Heart right ventricle (tissue), 16 donors: ENCODE results near the gene PAFAH2. TPM values are rescaled to one million over a fixed set of nuclear protein-coding genes. Genes with fewer than 3 reads are reported as not detected.

Source experiments
- ATAC-seq, 8 donors: fragments of 200-7000 bp; cut with Tn5 transposase; one replicate each; pipeline ENCODE4 v1.9.1; 2020; ENCODE audit warnings: mild to moderate bottlenecking in 8 of 8, moderate library complexity in 8 of 8, moderate number of reproducible peaks in 1 of 8
- DNase-seq, 2 donors: peaks; one replicate each; pipeline ENCODE4 v3.0.0-alpha.2; 2020
- H3K27ac ChIP-seq, 10 donors: fragments of 200-600 bp; sonication (generic) in 2 of 10; one replicate each; pipeline versions ENCODE4 v1.5.0 to v1.8.0; 2020 to 2022; ENCODE audit warnings: mild to moderate bottlenecking in 3 of 10
- H3K27me3 ChIP-seq, 7 donors: fragments of 200-600 bp; one replicate each; pipeline ENCODE4 v1.8.0; 2021 to 2022; ENCODE audit warnings: mild to moderate bottlenecking in 2 of 7
- H3K36me3 ChIP-seq, 9 donors: fragments of 200-600 bp; sonication (generic) in 1 of 9; one replicate each; pipeline versions ENCODE4 v1.5.0 to v1.8.0; 2020 to 2022; ENCODE audit warnings: mild to moderate bottlenecking in 2 of 9
- H3K4me1 ChIP-seq, 9 donors: fragments of 200-600 bp; sonication (generic) in 1 of 9; one replicate each; pipeline versions ENCODE4 v1.5.0 to v1.8.0; 2020 to 2022; ENCODE audit warnings: mild to moderate bottlenecking in 4 of 9
- H3K4me3 ChIP-seq, 10 donors: fragments of 200-600 bp; sonication (generic) in 2 of 10; one replicate each; pipeline versions ENCODE4 v1.5.0 to v1.8.0; 2020 to 2022; ENCODE audit warnings: mild to moderate bottlenecking in 7 of 10, moderate library complexity in 2 of 10
- H3K9me3 ChIP-seq, 11 donors: fragments of 200-600 bp in 10 of 11; sonication (generic) in 2 of 11; one replicate each; pipeline versions ENCODE4 v1.5.0 to v1.8.0; 2013 to 2022; ENCODE audit warnings: mild to moderate bottlenecking in 2 of 11, control low read depth in 1 of 11, moderate library complexity in 1 of 11
- WGBS, 2 donors: extraction: QIAGEN DNeasy Blood & Tissue Kit; methylation state at CpG; one replicate each; pipeline ENCODE4 v1.1.7; 2013; ENCODE audit warnings: inconsistent platforms in 1 of 2; 5-methylcytosine and 5-hydroxymethylcytosine counted together
- intact Hi-C, 10 donors: fragments of 100-400 bp; cut with DNase I; formaldehyde crosslinking; loops; one replicate each; pipeline versions ENCODE4 v1.11.1 to v1.14.2; 2022
- polyA plus RNA-seq, 2 donors: library from polyadenylated mRNA; stranded (reverse); fragments of 200-250 nt; gene quantifications; one replicate each; pipeline ENCODE4 v1.2.3, GENCODE V29; 2013
- total RNA-seq, 10 donors: library from RNA; stranded (reverse); fragmentation: NEBNext Ultra II Directional in 3 of 10; extraction: Animal tissue kit (Norgen Biotek cat#: 25700) in 3 of 10; gene quantifications; one replicate each; pipeline versions ENCODE4 v1.2.1 to v1.2.4, GENCODE V29; 2021 to 2023
- TF ChIP-seq, protein P1 (sequence below), 9 donors: fragments of 200-600 bp; sonication (generic) in 2 of 9; IDR thresholded peaks; one replicate each; pipeline versions ENCODE4 v1.5.0 to v1.8.0; 2021 to 2022; ENCODE audit warnings: antibody characterized with exemption in 9 of 9, mild to moderate bottlenecking in 5 of 9, moderate library complexity in 1 of 9
- donor health status: Arrhythmogenic right ventricular cardiomyopathy.
- donor health status: ischemic (EF 13 %, LVEDD 7.1; RV severe dilation, severe dysfunction).
- donor health status: healthy with polysubstance abuse.
- donor health status: DM: no; HTN: yes; CAD: no.
- donor health status: DM: no; HTN: no; CAD: no.
- donor health status: ischemic (EF 25% LVEDD 6.9; RV normal size, moderate dysfunction).
- donor health status: ischemic (EF 25% LVEDD 5.7; RV mildly dilated, moderate dysfunction).
- donor health status: healthy.
- donor health status: DM: yes; HTN: yes; CAD: no.
- donor health status: Ischemic cardiomyopathy.
- donor health status: ischemic (EF 35%, LVEDD 5.7; RV mildly dilated, moderate dysfunction).
- donor health status: nonischemic (EF 11% LVEDD 7.7; RV severe dilation, severe dysfunction).
- donor health status: DM: yes; HTN: yes; CAD: no.
- donor health status: PGD.
- donor health status: ischemic (EF 29% LVEDD 5.4; RV normal size, mild dysfunction).
- donor health status: nonischemic (EF 23%, LVEDD 6.1; RV moderate dilation, normal function).

PAFAH2 gene
- total and polyA plus RNA-seq, 12 donors = 3.4 to 19.3 (median 10.5) TPM

DNA sequence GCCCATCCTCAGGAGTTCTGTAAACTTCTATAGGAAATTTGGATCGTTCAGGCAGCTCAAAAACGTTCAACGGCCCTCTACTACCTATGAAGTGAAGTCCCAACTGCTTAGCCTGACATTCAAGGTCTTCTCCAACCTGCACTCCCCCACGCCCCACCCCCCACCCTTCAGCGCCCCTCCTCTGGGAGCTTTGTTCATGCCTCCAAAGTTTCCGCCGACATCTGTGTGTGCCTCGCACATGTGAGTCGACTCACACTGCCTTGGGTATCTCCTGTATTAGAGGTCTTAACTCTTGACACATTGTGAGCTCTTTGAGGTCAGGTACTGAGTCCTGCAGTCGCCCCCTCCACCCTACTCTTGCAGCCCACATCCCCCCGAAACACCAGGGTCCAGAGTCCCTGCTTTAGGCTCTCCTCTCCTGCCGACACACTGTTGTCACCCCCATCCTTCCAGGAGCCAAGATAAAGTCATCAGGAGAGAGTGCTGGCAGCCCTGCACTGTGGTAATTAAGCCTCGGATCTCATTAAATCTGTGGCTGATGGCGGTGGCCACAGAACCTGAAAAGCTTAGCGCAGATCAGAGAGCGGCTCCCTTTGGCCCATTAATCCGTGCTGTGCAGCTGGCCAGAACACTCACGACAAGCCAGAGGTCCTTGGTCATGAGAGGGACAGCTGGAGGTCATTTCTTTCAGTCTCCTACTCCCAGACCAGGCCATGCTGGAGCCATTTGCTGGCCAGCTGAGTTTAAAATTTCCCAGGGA, 1.4 kb upstream of the PAFAH2 start:
- no peaks in the 10 kb centered on the region for H3K9me3 ChIP-seq
- H3K27ac ChIP-seq = no peak overlapping the region
- DNase-seq = no peak
- WGBS, 2 donors = 76 to 80% methylated on average over 18 of the region's 18 CpGs
- H3K36me3 ChIP-seq = no peaks in the 10 kb centered on the region
- no peaks in the 10 kb centered on the region for H3K27me3 ChIP-seq
- intact Hi-C loops = loop anchor here in 7 of 10 donors (2.0 to 5.0 kb wide), 5 partner anchors 94 to 178 kb away; no protein-coding TSS in a partner anchor
- no peak overlapping the region for H3K4me3 ChIP-seq
- H3K4me1 ChIP-seq = peaks cover 4 to 20% (median 18%) of the 10 kb centered on the region in 9 donors
- no peak for ATAC-seq
- TF ChIP-seq, protein P1, sequence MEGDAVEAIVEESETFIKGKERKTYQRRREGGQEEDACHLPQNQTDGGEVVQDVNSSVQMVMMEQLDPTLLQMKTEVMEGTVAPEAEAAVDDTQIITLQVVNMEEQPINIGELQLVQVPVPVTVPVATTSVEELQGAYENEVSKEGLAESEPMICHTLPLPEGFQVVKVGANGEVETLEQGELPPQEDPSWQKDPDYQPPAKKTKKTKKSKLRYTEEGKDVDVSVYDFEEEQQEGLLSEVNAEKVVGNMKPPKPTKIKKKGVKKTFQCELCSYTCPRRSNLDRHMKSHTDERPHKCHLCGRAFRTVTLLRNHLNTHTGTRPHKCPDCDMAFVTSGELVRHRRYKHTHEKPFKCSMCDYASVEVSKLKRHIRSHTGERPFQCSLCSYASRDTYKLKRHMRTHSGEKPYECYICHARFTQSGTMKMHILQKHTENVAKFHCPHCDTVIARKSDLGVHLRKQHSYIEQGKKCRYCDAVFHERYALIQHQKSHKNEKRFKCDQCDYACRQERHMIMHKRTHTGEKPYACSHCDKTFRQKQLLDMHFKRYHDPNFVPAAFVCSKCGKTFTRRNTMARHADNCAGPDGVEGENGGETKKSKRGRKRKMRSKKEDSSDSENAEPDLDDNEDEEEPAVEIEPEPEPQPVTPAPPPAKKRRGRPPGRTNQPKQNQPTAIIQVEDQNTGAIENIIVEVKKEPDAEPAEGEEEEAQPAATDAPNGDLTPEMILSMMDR (IDR thresholded peaks at IDR 0.05) = no peak

DNA sequence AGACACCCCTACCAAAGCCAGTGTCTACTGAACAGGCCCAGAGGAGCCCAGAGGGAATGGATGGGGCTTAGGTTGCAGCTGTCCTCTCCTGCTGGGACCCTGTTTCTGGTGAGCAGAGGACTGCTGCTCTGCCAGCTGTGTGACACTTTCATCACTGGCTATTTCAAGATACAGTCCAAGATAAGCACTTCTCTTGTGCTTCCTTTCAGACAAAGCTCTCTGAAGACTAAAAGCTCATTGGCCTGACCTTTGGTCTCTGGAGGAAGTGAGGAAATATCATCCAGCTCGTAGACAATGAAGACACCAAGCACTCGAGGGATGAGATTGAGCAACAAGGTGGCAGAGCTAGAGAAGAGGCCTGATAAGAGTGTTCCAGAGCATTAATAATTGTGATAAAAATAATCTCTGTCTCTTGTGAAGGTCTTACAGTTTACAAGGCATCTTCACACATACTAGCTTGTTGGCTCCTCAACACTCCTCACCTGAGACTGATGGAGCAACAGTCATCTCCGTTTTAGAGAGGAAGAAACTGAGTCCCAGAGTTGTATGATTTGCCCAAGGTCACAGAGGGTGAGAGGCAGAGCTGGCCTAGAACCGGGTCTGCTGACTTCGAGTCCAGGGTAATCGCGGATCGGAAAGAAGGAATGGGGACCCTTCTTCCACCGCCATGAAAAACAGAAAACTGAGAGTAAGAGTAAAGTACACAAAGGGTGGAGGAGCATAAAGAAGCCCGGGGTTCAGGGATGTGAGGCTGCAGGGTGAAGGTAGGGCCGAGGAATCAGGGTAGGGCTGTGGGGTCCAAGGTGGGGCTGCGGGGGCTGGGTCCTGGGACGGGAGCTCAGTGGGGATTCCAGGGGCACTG, 666 bp downstream of the PAFAH2 start:
- ATAC-seq (peak in 4 of 8 donors; percentile 0 to 32 (median 16)), DNase-seq (no peak)
- H3K27ac ChIP-seq = peak overlapping the region; percentile 19 to 89 (median 86)
- peak overlapping the region; percentile 34 to 88 (median 65) for H3K4me3 ChIP-seq
- H3K27me3 ChIP-seq = no peaks in the 10 kb centered on the region
- H3K9me3 ChIP-seq = no peaks in the 10 kb centered on the region
- intact Hi-C loops = loop anchor here in 2 of 10 donors (5.0 kb wide), 1 partner anchor 100 kb away; no protein-coding TSS in a partner anchor
- 1 to 2% methylated on average over 13 of the region's 13 CpGs for WGBS, 2 donors
- no peaks in the 10 kb centered on the region for H3K36me3 ChIP-seq
- TF ChIP-seq, protein P1 (IDR thresholded peaks at IDR 0.05) = no peak
- peaks cover 4 to 37% (median 20%) of the 10 kb centered on the region in 9 donors for H3K4me1 ChIP-seq

GRCh38 chr1:25994402-25995150, 3.3 kb downstream of the PAFAH2 start:
- no peaks in the 10 kb centered on the region for H3K27me3 ChIP-seq
- no peak overlapping the region for H3K4me3 ChIP-seq
- intact Hi-C loops = loop anchor here in 2 of 10 donors (5.0 kb wide), 1 partner anchor 97 kb away; no protein-coding TSS in a partner anchor
- TF ChIP-seq, protein P1 (IDR thresholded peaks at IDR 0.05) = no peak
- peaks cover 0 to 4% (median 0%) of the 10 kb centered on the region in 9 donors for H3K36me3 ChIP-seq
- no peaks in the 10 kb centered on the region for H3K9me3 ChIP-seq
- WGBS, 2 donors = 93 to 99% methylated on average over 3 of the region's 3 CpGs
- no peak overlapping the region for H3K27ac ChIP-seq
- DNase-seq = no peak
- peaks cover 7 to 53% (median 42%) of the 10 kb centered on the region in 9 donors for H3K4me1 ChIP-seq
- ATAC-seq = no peak
